Right ventricle myocardium inferior (tissue), 1 donor: ENCODE results near the gene PADI2. TPM values are rescaled to one million over a fixed set of nuclear protein-coding genes. Genes with fewer than 3 reads are reported as not detected.

Experiments
- ATAC-seq: fragments of 200-7000 bp; cut with Tn5 transposase; one replicate; pipeline ENCODE4 v1.9.1; 2020; ENCODE audit warnings: mild to moderate bottlenecking, moderate library complexity
- DNase-seq: peaks from one replicate; pipeline ENCODE4 v3.0.0; 2021; ENCODE audit errors: missing footprints
- intact Hi-C: fragments of 100-400 bp; cut with DNase I; formaldehyde crosslinking; loops from one replicate; pipeline ENCODE4 v1.11.0; 2022
- total RNA-seq: library from RNA; stranded (reverse); fragmentation: NEBNext Ultra II Directional; extraction: Animal tissue kit (Norgen Biotek cat#: 25700); gene quantifications from one replicate; pipeline ENCODE4 v1.2.1, GENCODE V29; 2021
- donor health status: DM: no; HTN: yes; CAD: no; lungs with severe emphysema.

The PADI2 gene
- total RNA-seq, 1 donor from 2014 or later: 0.87 TPM

GRCh38 chr1:17045634-17046333, 73.5 kb downstream of the PADI2 start:
- intact Hi-C loops: loop anchor here (5.0 kb wide), 1 partner anchor 93 kb away; no protein-coding TSS in a partner anchor

GRCh38 chr1:17045150-17045549, 74.1 kb downstream of the PADI2 start:
- peak; percentile 61 for ATAC-seq

More at GRCh38 chr1:17045634-17046333, 73.5 kb downstream of the PADI2 start:
- ATAC-seq: peak; percentile 80
- DNase-seq: no peak

GRCh38 chr1:17043676-17044075, 75.6 kb downstream of the PADI2 start:
- intact Hi-C loops: no loop called here
- DNase-seq (no peak), ATAC-seq (no peak)

More at GRCh38 chr1:17045150-17045549, 74.1 kb downstream of the PADI2 start:
- DNase-seq: no peak
- intact Hi-C loops: loop anchor here (5.0 kb wide), 1 partner anchor 93 kb away; no protein-coding TSS in a partner anchor

GRCh38 chr1:17040135-17040534, 79.1 kb downstream of the PADI2 start:
- DNase-seq: no peak
- intact Hi-C loops: no loop called here
- ATAC-seq: no peak

GRCh38 chr1:17039522-17039921, 79.7 kb downstream of the PADI2 start:
- ATAC-seq (no peak), DNase-seq (no peak)
- intact Hi-C loops: no loop called here

- ATAC-seq (no peak), DNase-seq (no peak)
- intact Hi-C loops: no loop called here
Observed at GRCh38 chr1:17033481-17033880, 85.8 kb downstream of the PADI2 start.

GRCh38 chr1:17032741-17033140, 86.5 kb downstream of the PADI2 start:
- DNase-seq (no peak), ATAC-seq (no peak)
- intact Hi-C loops: no loop called here

- intact Hi-C loops: no loop called here
- DNase-seq: no peak
- no peak for ATAC-seq
Observed at GRCh38 chr1:17031436-17031835, 87.8 kb downstream of the PADI2 start.

- ATAC-seq: no peak
- DNase-seq: no peak
- intact Hi-C loops: no loop called here
Observed at GRCh38 chr1:17030206-17030605, 89.0 kb downstream of the PADI2 start.

GRCh38 chr1:17028662-17029188, 90.5 kb downstream of the PADI2 start:
- no peak for ATAC-seq
- intact Hi-C loops: no loop called here
- DNase-seq: no peak

- ATAC-seq (no peak), DNase-seq (no peak)
- intact Hi-C loops: no loop called here
Observed at GRCh38 chr1:17027900-17028299, 91.4 kb downstream of the PADI2 start.

- DNase-seq (no peak), ATAC-seq (no peak)
- intact Hi-C loops: no loop called here
Observed at GRCh38 chr1:17027403-17027802, 91.8 kb downstream of the PADI2 start.

GRCh38 chr1:17024721-17025120, 94.5 kb downstream of the PADI2 start:
- DNase-seq (no peak), ATAC-seq (no peak)
- intact Hi-C loops: no loop called here

- no peak for DNase-seq
- intact Hi-C loops: no loop called here
- ATAC-seq: no peak
Observed at GRCh38 chr1:17023573-17023972, 95.7 kb downstream of the PADI2 start.

- no peak for ATAC-seq
- intact Hi-C loops: no loop called here
- no peak for DNase-seq
Observed at GRCh38 chr1:17023102-17023501, 96.1 kb downstream of the PADI2 start.

GRCh38 chr1:17021896-17022295, 97.4 kb downstream of the PADI2 start:
- intact Hi-C loops: no loop called here
- no peak for ATAC-seq

GRCh38 chr1:17020502-17020901, 98.7 kb downstream of the PADI2 start:
- ATAC-seq (no peak), DNase-seq (no peak)
- intact Hi-C loops: no loop called here

More at GRCh38 chr1:17021896-17022295, 97.4 kb downstream of the PADI2 start:
- no peak for DNase-seq

- DNase-seq (no peak), ATAC-seq (no peak)
- intact Hi-C loops: no loop called here
Observed at GRCh38 chr1:17018849-17019248, 100.4 kb downstream of the PADI2 start.

GRCh38 chr1:17017435-17017834, 101.8 kb downstream of the PADI2 start:
- no peak for DNase-seq
- ATAC-seq: no peak
- intact Hi-C loops: no loop called here
